HepG2 (cell line): ENCODE data around the gene SYMPK. TPM values are rescaled to one million over a fixed set of nuclear protein-coding genes. Genes with fewer than 3 reads are reported as not detected.

ENCODE experiments used
- ARNTL ChIP-seq: sonication (generic); formaldehyde crosslinking; IDR thresholded peaks from 2 replicates; pipeline ENCODE4 v1.4.0; 2020; ENCODE audit warnings: mild to moderate bottlenecking, missing genetic modification reagents
- BCL6 ChIP-seq: IDR thresholded peaks from 2 replicates; pipeline ENCODE4 v1.6.1; 2016; ENCODE audit warnings: missing genetic modification reagents, missing compliant biosample characterization
- DBP ChIP-seq: sonication (generic); formaldehyde crosslinking; IDR thresholded peaks from 2 replicates; pipeline ENCODE4 v1.4.0; 2020; ENCODE audit warnings: missing genetic modification reagents; ENCODE audit errors: not compliant biosample characterization
- GATA4 ChIP-seq: sonication (generic); IDR thresholded peaks from 2 replicates; pipeline ENCODE4 v1.6.1; 2016; ENCODE audit warnings: antibody characterized with exemption, low read depth, borderline replicate concordance
- MAFG ChIP-seq: sonication (generic); formaldehyde crosslinking; IDR thresholded peaks from 2 replicates; pipeline ENCODE4 v1.5.1; 2020; ENCODE audit warnings: mild to moderate bottlenecking, missing genetic modification reagents
- MLX ChIP-seq: IDR thresholded peaks from 2 replicates; pipeline ENCODE4 v1.6.1; 2016
- NR1H2 ChIP-seq: sonication (generic); formaldehyde crosslinking; IDR thresholded peaks from 2 replicates; pipeline ENCODE4 v1.8.1; 2022; ENCODE audit warnings: low read depth, missing genetic modification reagents, borderline replicate concordance
- PHF20 ChIP-seq: sonication (generic); formaldehyde crosslinking; IDR thresholded peaks from 2 replicates; pipeline ENCODE4 v1.5.0; 2020; ENCODE audit warnings: mild to moderate bottlenecking, missing genetic modification reagents
- PHF5A ChIP-seq: IDR thresholded peaks from one replicate; pipeline ENCODE4 v1.6.1; 2018; ENCODE audit warnings: low read depth, missing genetic modification reagents; ENCODE audit not compliant: unreplicated experiment
- PRDM15 ChIP-seq: sonication (generic); formaldehyde crosslinking; IDR thresholded peaks from 2 replicates; pipeline ENCODE4 v1.4.0; 2020; ENCODE audit warnings: missing genetic modification reagents
- RBFOX2 ChIP-seq: fragments of 200-400 bp; formaldehyde crosslinking; IDR thresholded peaks from 2 replicates; pipeline ENCODE4 v1.6.1; 2017; ENCODE audit warnings: low read depth, mild to moderate bottlenecking, low read length
- RFX5 ChIP-seq: IDR thresholded peaks from 2 replicates; pipeline ENCODE4 v1.6.1; 2011; ENCODE audit warnings: low read depth, low read length, improper control_type of control experiment
- RFXAP ChIP-seq: sonication (generic); formaldehyde crosslinking; IDR thresholded peaks from 2 replicates; pipeline ENCODE4 v1.4.0; 2020; ENCODE audit warnings: missing genetic modification reagents, borderline replicate concordance
- SKI ChIP-seq: fragments of 450-650 bp; IDR thresholded peaks from one replicate; pipeline ENCODE4 v1.6.1; 2018; ENCODE audit warnings: mild to moderate bottlenecking; ENCODE audit not compliant: partially characterized antibody
- SNAPC2 ChIP-seq: sonication (generic); formaldehyde crosslinking; IDR thresholded peaks from 2 replicates; pipeline ENCODE4 v1.8.1; 2022; ENCODE audit warnings: mild to moderate bottlenecking, missing genetic modification reagents
- SOX6 ChIP-seq, 2 experiments: fragments of 450-650 bp in 1 of 2; sonication (generic) in 1 of 2; formaldehyde crosslinking in 1 of 2; IDR thresholded peaks; 2 replicates each; pipeline versions ENCODE4 v1.4.0 to v1.6.1; 2017 to 2020; ENCODE audit warnings: antibody characterized with exemption in 1 of 2, mild to moderate bottlenecking in 1 of 2, missing genetic modification reagents in 1 of 2
- SRF ChIP-seq: IDR thresholded peaks from 2 replicates; pipeline ENCODE4 v1.6.1; 2011; ENCODE audit warnings: mild to moderate bottlenecking, low read depth, low read length, moderate library complexity
- ZBTB14 ChIP-seq: sonication (generic); formaldehyde crosslinking; IDR thresholded peaks from 2 replicates; pipeline ENCODE4 v1.4.0; 2020; ENCODE audit warnings: missing genetic modification reagents
- ZBTB7B ChIP-seq: sonication (generic); formaldehyde crosslinking; IDR thresholded peaks from 2 replicates; pipeline ENCODE4 v1.4.0; 2020; ENCODE audit warnings: missing genetic modification reagents
- ZNF597 ChIP-seq: sonication (generic); formaldehyde crosslinking; IDR thresholded peaks from 2 replicates; pipeline ENCODE4 v1.5.0; 2020; ENCODE audit warnings: missing genetic modification reagents
- ZNF816 ChIP-seq: sonication (generic); formaldehyde crosslinking; IDR thresholded peaks from 2 replicates; pipeline ENCODE4 v1.8.0; 2022; ENCODE audit warnings: missing genetic modification reagents, mild to moderate bottlenecking, borderline replicate concordance
- ZSCAN29 ChIP-seq: sonication (generic); formaldehyde crosslinking; conservative IDR thresholded peaks from 2 replicates; pipeline ENCODE4 v1.4.0; 2020; ENCODE audit warnings: mild to moderate bottlenecking, missing genetic modification reagents
- polyA plus RNA-seq, 8 experiments: library from polyadenylated mRNA; depleted of rRNA in 3 of 8; stranded (reverse) in 7 of 8; unstranded in 1 of 8; fragments of >200 nt; fragmentation: Illumina TruSeq in 4 of 8; extraction: Trizol in 4 of 8; gene quantifications; 2 replicates each; pipeline versions ENCODE4 v1.2.1 to v1.2.3, GENCODE V29; 2011 to 2016; ENCODE audit warnings: low read depth in 4 of 8, missing spikeins in 1 of 8, mixed read lengths in 1 of 8; ENCODE audit not compliant: insufficient read depth in 1 of 8
- total RNA-seq, 5 experiments: library from RNA; depleted of rRNA; stranded (reverse); fragments of >200 nt; fragmentation: Illumina TruSeq; extraction: Trizol; gene quantifications; 2 replicates each; pipeline ENCODE4 v1.2.3, GENCODE V29; 2016; ENCODE audit warnings: low read depth in 1 of 5

Gene SYMPK
- total and polyA plus RNA-seq, 2 of the 13 experiments (the other 11 are each of a cell fraction or from before 2014, with no cell fraction given): 21.9 to 55.7 TPM

- TF ChIP-seq ARNTL (CRISPR knock-in tag) (no peak), PHF5A (peak; percentile 88), SNAPC2 (CRISPR knock-in tag) (no peak), RFX5 (0 out of 2 replicates have a peak, but pooled peaks have one; percentile 33), SOX6 (IDR thresholded peaks at IDR 0.05) (no peak), SOX6 (CRISPR knock-in tag; IDR thresholded peaks at IDR 0.05) (peak; percentile 65; the same call in 1 of the 2 replicates), MAFG (no peak), RBFOX2 (peak; percentile 82), ZNF597 (no peak), ZBTB7B (CRISPR knock-in tag) (peak; percentile 71; the same call in 1 of the 2 replicates), PRDM15 (CRISPR knock-in tag) (peak; percentile 55; the same call in 1 of the 2 replicates), ZBTB14 (peak; percentile 78), NR1H2 (CRISPR knock-in tag) (no peak), DBP (peak; percentile 14), GATA4 (peak; percentile 66; the same call in 1 of the 2 replicates), BCL6 (CRISPR knock-in tag) (peak; percentile 72), SRF (no peak), SKI (peak; percentile 26), PHF20 (CRISPR knock-in tag) (peak; percentile 63), ZNF816 (CRISPR knock-in tag) (0 out of 2 replicates have a peak, but pooled peaks have one; percentile 3), MLX (peak; percentile 61; the same call in 1 of the 2 replicates), ZSCAN29 (0 out of 2 replicates have a peak, but pooled peaks have one; percentile 20), RFXAP (CRISPR knock-in tag) (peak; percentile 86; the same call in 1 of the 2 replicates)
Measured at GRCh38 chr19:45768984-45769782, 93.8 kb downstream of the SYMPK start, which contains the start of gene SIX5 (continued).
